ENCODE measurements around the gene RYR2.

GRCh38 chr1:237043846-237044636 is 2.1 kb downstream of the RYR2 start:
- TF ChIP-seq POLR2AphosphoS5 (IDR thresholded peaks at IDR 0.05) (no peak), CTCF (IDR thresholded peaks at IDR 0.05) (no peak), EP300 (IDR thresholded peaks at IDR 0.05) (no peak)
